GM12873 (cell line): Measurements from ENCODE around the gene SERPINE2.

Experiments used
- CTCF ChIP-seq: IDR thresholded peaks from 2 replicates; pipeline ENCODE4 v1.5.1; 2012; ENCODE audit warnings: low read depth, mild to moderate bottlenecking, moderate library complexity, low read length, control low read depth; ENCODE audit not compliant: insufficient read depth; ENCODE audit errors: missing control alignments

Gene SERPINE2

DNA sequence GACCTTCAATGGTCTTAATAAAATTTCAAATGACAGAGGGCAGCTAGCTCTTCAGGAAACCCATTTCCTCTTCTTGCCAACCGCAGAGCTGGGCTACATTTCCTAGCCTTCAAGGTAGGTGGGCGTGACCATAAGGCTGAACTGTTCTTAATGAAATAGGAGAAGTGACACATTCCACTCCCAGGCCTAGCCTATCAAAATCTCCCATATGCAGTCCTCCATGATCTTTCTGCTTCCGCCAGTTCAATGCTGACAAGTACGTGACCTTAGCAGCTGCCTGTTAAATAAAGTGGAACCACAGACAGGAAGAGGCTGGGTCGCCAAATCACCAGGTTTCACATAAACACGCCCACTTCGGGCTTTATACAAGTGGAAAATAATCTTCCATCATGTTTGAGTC, 13.2 kb downstream of the SERPINE2 start:
- TF ChIP-seq CTCF = no peak

DNA sequence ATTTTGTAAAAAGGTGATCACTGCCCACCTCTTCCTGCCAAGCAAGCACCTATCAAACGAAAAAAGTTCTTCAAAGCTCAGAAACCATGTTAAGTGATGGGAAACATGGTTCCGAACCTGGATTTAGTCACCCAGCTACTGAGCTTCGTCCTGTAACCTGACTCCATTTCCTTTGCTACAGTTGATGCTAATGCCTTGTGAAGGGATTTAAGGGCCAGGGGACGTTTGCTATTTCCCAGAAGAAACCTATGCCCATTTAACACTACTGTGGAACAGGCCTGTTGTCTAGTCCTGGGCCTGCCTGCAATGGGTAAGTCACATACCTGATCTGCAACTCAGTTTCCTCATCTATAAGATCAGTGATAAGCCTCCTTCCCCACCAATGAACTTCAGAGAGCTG, 14.8 kb downstream of the SERPINE2 start:
- TF ChIP-seq CTCF = no peak

DNA sequence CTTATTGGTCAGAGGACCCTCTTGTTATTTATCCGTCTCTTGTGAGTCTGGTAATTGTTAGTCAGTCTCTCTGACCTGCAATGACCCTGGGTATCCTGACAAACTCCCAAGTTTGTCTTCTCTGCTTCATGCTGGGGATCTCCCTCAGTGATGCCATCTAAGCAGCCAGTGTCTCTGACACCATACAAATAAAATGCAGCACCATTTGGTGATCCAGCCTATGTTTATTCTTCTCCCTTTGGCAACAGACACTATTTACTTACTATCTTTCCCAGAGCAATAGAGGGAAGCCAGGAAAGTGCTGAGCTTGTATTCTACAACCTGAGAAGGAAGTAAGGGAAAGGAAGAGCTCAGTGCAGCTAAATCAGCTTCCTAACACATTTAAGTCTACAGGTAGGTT, 15.9 kb downstream of the SERPINE2 start:
- TF ChIP-seq CTCF = no peak

- no peak for TF ChIP-seq CTCF
These were observed 16.6 kb downstream of the SERPINE2 start for GRCh38 chr2:224022486-224022885.

DNA sequence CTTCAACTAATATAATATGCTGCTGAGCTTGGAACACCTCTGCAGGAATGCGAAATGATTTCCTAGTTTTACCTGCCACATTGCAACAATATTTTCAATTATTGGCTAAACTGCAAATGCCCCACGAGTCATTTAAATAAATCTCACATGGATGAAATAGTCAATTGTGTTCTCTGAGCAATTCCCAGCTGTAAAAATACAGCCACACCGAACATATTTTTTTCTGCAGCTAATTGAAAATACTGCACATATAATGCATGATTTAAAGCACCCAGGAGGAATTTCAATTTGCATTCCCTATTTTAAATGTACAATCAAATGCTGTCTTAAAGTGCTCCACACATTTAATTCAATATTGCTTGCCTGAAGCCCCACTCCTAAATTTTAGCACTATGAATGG, 18.6 kb downstream of the SERPINE2 start:
- no peak for TF ChIP-seq CTCF

DNA sequence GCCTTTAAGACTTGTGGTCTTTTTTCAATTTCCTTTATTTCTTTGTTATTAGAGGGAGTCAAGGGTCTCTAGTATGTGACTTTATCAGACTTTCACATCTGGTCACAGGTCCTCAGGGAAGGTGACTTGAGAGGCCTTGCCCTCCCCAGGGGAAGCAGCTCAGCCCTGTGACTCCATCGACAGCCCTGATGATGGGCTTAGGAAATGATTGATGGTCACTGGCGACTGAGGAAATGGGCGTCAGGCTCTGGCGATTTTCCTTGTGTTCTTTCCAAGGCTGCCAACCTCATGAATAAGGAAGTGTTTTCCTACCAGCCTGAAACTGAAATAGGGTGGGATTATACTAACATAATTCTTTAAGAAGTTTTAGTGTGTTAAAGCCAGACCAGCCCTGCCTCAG, 21.1 kb downstream of the SERPINE2 start:
- TF ChIP-seq CTCF = no peak

GRCh38 chr2:224016963-224017362, 22.1 kb downstream of the SERPINE2 start:
- no peak for TF ChIP-seq CTCF
